Karpas-422 (cell line): ENCODE measurements around the gene SLC26A6. TPM values are rescaled to one million over a fixed set of nuclear protein-coding genes. Genes with fewer than 3 reads are reported as not detected.

Source experiments
- DNase-seq: peaks from one replicate; pipeline ENCODE4 v3.0.0-alpha.2; 2015
- H2AFZ ChIP-seq: fragments of 200-600 bp; sonication (generic); 2 replicates; pipeline ENCODE4 v1.6.1; 2014; ENCODE audit warnings: antibody characterized with exemption, low read length, mixed read lengths
- H3K27ac ChIP-seq: fragments of 200-600 bp; sonication (generic); 2 replicates; pipeline ENCODE4 v1.5.1; 2014; ENCODE audit warnings: mild to moderate bottlenecking, low read length, moderate library complexity
- H3K27me3 ChIP-seq: fragments of 200-600 bp; sonication (generic); 2 replicates; pipeline ENCODE4 v1.6.1; 2014; ENCODE audit warnings: low read length, mixed read lengths
- H3K36me3 ChIP-seq: fragments of 200-600 bp; sonication (generic); 2 replicates; pipeline ENCODE4 v1.6.1; 2014; ENCODE audit warnings: low read length, mixed read lengths; ENCODE audit not compliant: insufficient read depth
- H3K4me1 ChIP-seq: fragments of 200-600 bp; sonication (generic); 2 replicates; pipeline ENCODE4 v1.6.1; 2014; ENCODE audit warnings: mild to moderate bottlenecking, low read length, mixed read lengths
- H3K4me2 ChIP-seq: fragments of 200-600 bp; sonication (generic); 2 replicates; pipeline ENCODE4 v1.6.1; 2014; ENCODE audit warnings: low read length, low read depth, mild to moderate bottlenecking; ENCODE audit not compliant: poor library complexity, severe bottlenecking
- H3K4me3 ChIP-seq: fragments of 200-600 bp; sonication (generic); 2 replicates; pipeline ENCODE4 v1.5.1; 2014; ENCODE audit warnings: mild to moderate bottlenecking, antibody characterized with exemption, low read length, mixed read lengths
- H3K79me2 ChIP-seq: fragments of 200-600 bp; sonication (generic); 2 replicates; pipeline ENCODE4 v1.6.1; 2014; ENCODE audit warnings: mild to moderate bottlenecking, low read length, mixed read lengths
- H3K9ac ChIP-seq: fragments of 200-600 bp; sonication (generic); 2 replicates; pipeline ENCODE4 v1.6.0; 2014; ENCODE audit warnings: low read length
- H3K9me2 ChIP-seq: fragments of 200-600 bp; sonication (generic), shearing (Covaris generic); replicated peaks from 2 replicates; pipeline ENCODE4 v1.6.0; 2014; ENCODE audit warnings: mild to moderate bottlenecking, low read length, moderate library complexity; ENCODE audit not compliant: insufficient read depth
- H3K9me3 ChIP-seq: fragments of 300-700, 200-600 bp; sonication (generic); 2 replicates; pipeline ENCODE4 v1.6.1; 2014; ENCODE audit warnings: low read length, mixed read lengths
- H4K20me1 ChIP-seq: fragments of 200-600 bp; sonication (generic); 2 replicates; pipeline ENCODE4 v1.6.1; 2014; ENCODE audit warnings: mild to moderate bottlenecking, antibody characterized with exemption, low read length, low read depth; ENCODE audit not compliant: insufficient read depth
- total RNA-seq: library from RNA; depleted of rRNA; stranded (reverse); fragments of >200 nt; shearing (Covaris generic); gene quantifications from 2 replicates; pipeline ENCODE4 v1.2.3, GENCODE V29; 2014; ENCODE audit warnings: low replicate concordance

The SLC26A6 gene
- total RNA-seq, 1 experiment from 2014 or later = 52.7 TPM

GRCh38 chr3:48655606-48656005, 20.3 kb upstream of the SLC26A6 start:
- Histone ChIP-seq H3K27ac (peak overlapping the region; percentile 38; the same call in 1 of the 2 replicates), H3K36me3 (no peaks in the 10 kb centered on the region), H3K4me1 (peaks cover 21% of the 10 kb centered on the region), H3K4me3 (peak overlapping the region; percentile 71; the same call in 1 of the 2 replicates), H3K4me2 (peak overlapping the region; percentile 73), H4K20me1 (no peaks in the 10 kb centered on the region), H3K27me3 (no peaks in the 10 kb centered on the region), H3K79me2 (no peaks in the 10 kb centered on the region), H2AFZ (peak overlapping the region; percentile 23; the same call in 1 of the 2 replicates), H3K9ac (peak overlapping the region; percentile 63), H3K9me3 (no peaks in the 10 kb centered on the region), H3K9me2 (no peaks in the 10 kb centered on the region)
- DNase-seq = peak; percentile 85

- H3K4me2 ChIP-seq = peak overlapping the region; percentile 73
- DNase-seq = no peak
- H3K36me3 ChIP-seq = no peaks in the 10 kb centered on the region
- H3K9me2 ChIP-seq = no peaks in the 10 kb centered on the region
- H3K4me3 ChIP-seq = peak overlapping the region; percentile 71; the same call in 1 of the 2 replicates
- H3K9me3 ChIP-seq = no peaks in the 10 kb centered on the region
- no peak overlapping the region for H3K27ac ChIP-seq
- H4K20me1 ChIP-seq = no peaks in the 10 kb centered on the region
- H2AFZ ChIP-seq = peak overlapping the region; percentile 23; the same call in 1 of the 2 replicates
- no peaks in the 10 kb centered on the region for H3K79me2 ChIP-seq
- H3K4me1 ChIP-seq = peaks cover 21% of the 10 kb centered on the region
- H3K9ac ChIP-seq = peak overlapping the region; percentile 63
- H3K27me3 ChIP-seq = no peaks in the 10 kb centered on the region
These were observed 19.8 kb upstream of the SLC26A6 start for GRCh38 chr3:48655063-48655462.

- Histone ChIP-seq H2AFZ (no peak overlapping the region), H3K9me3 (no peaks in the 10 kb centered on the region), H3K9me2 (no peaks in the 10 kb centered on the region), H3K27me3 (no peaks in the 10 kb centered on the region), H3K4me2 (no peak overlapping the region), H3K9ac (no peak overlapping the region), H3K4me3 (no peak overlapping the region), H3K36me3 (no peaks in the 10 kb centered on the region), H3K79me2 (no peaks in the 10 kb centered on the region), H4K20me1 (no peaks in the 10 kb centered on the region), H3K4me1 (peaks cover 21% of the 10 kb centered on the region), H3K27ac (no peak overlapping the region)
- DNase-seq = no peak
These were observed 17.9 kb upstream of the SLC26A6 start for GRCh38 chr3:48652923-48653715.

GRCh38 chr3:48651771-48652170, 16.5 kb upstream of the SLC26A6 start:
- H3K79me2 ChIP-seq = no peaks in the 10 kb centered on the region
- H2AFZ ChIP-seq = no peak overlapping the region
- no peak for DNase-seq
- H3K9ac ChIP-seq = no peak overlapping the region
- no peaks in the 10 kb centered on the region for H3K9me3 ChIP-seq
- H3K4me2 ChIP-seq = no peak overlapping the region
- H3K27me3 ChIP-seq = no peaks in the 10 kb centered on the region
- peaks cover 21% of the 10 kb centered on the region for H3K4me1 ChIP-seq
- H3K9me2 ChIP-seq = no peaks in the 10 kb centered on the region
- H3K27ac ChIP-seq = no peak overlapping the region
- H3K36me3 ChIP-seq = no peaks in the 10 kb centered on the region
- no peak overlapping the region for H3K4me3 ChIP-seq
- no peaks in the 10 kb centered on the region for H4K20me1 ChIP-seq

DNA sequence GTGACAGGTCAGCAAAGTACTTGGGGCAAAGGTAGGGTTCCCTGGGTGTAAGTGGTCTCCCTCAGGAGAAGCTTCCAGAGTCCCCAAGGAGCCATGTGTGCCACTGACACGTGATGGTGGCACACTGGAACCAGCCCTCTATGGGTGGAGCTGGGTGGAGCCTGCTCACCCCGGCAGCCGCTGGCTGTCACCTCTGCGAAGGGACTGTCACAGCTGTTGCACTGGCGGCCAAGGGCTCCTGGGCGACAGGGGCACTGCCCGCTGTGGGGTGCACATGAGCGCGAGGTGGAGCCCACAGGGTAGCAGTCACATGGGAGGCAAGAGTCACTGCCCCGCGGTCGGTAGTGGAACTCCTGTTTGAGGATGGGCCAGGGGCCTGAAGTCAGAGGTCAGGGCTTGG, 15.5 kb upstream of the SLC26A6 start:
- H3K4me1 ChIP-seq = peaks cover 13% of the 10 kb centered on the region
- no peaks in the 10 kb centered on the region for H3K36me3 ChIP-seq
- no peak overlapping the region for H3K27ac ChIP-seq
- no peak overlapping the region for H3K4me3 ChIP-seq
- H3K9me2 ChIP-seq = no peaks in the 10 kb centered on the region
- no peak overlapping the region for H3K9ac ChIP-seq
- H3K79me2 ChIP-seq = no peaks in the 10 kb centered on the region
- no peak overlapping the region for H2AFZ ChIP-seq
- H3K27me3 ChIP-seq = no peaks in the 10 kb centered on the region
- DNase-seq = no peak
- H3K9me3 ChIP-seq = no peaks in the 10 kb centered on the region
- H4K20me1 ChIP-seq = no peaks in the 10 kb centered on the region
- no peak overlapping the region for H3K4me2 ChIP-seq

DNA sequence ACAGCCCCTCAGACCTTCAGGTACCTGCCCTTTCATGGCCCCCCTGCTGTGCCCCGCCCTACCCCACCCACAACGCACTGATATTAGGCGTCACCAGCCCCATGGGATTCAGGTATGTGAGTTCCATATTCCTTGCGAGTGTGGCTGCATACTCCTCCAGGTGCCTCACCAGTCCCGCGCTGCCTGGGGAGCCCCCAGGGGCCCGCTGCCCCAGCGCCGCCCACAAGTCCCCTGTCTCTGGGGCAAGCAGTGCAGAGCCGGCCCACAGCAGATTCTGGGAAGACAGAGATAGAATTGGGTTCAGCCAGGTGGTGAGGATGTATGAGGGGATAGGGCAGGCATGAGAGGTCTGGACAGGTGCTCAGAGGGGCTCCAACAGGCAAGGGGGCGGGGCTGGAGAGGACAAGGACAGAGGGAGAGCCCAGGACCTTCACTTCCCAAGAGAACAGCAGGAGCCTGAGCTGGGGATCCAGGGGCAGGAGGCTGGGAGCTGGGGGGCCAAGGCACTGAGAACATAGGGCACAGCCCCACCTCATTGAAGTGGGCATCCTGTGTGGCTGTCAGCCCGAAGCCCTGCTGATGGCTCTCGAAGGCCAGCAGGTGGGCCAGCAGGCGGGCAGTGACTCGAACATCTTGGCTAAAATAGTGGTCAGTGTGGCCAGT, 13.1 kb upstream of the SLC26A6 start:
- Histone ChIP-seq H3K9ac (no peak overlapping the region), H3K36me3 (no peaks in the 10 kb centered on the region), H3K9me3 (no peaks in the 10 kb centered on the region), H3K27ac (no peak overlapping the region), H3K79me2 (no peaks in the 10 kb centered on the region), H3K27me3 (no peaks in the 10 kb centered on the region), H3K4me2 (no peak overlapping the region), H3K9me2 (no peaks in the 10 kb centered on the region), H2AFZ (no peak overlapping the region), H3K4me1 (0 out of 2 replicates have a peak, but pooled peaks cover 3% of the 10 kb centered on the region), H3K4me3 (no peak overlapping the region), H4K20me1 (no peaks in the 10 kb centered on the region)
- no peak for DNase-seq

- H4K20me1 ChIP-seq = no peaks in the 10 kb centered on the region
- H3K4me2 ChIP-seq = no peak overlapping the region
- no peaks in the 10 kb centered on the region for H3K9me2 ChIP-seq
- DNase-seq = no peak
- no peak overlapping the region for H3K27ac ChIP-seq
- H3K36me3 ChIP-seq = no peaks in the 10 kb centered on the region
- no peak overlapping the region for H2AFZ ChIP-seq
- no peaks in the 10 kb centered on the region for H3K27me3 ChIP-seq
- H3K9me3 ChIP-seq = no peaks in the 10 kb centered on the region
- no peaks in the 10 kb centered on the region for H3K79me2 ChIP-seq
- 0 out of 2 replicates have a peak, but pooled peaks cover 3% of the 10 kb centered on the region for H3K4me1 ChIP-seq
- H3K9ac ChIP-seq = no peak overlapping the region
- H3K4me3 ChIP-seq = no peak overlapping the region
These were observed 12.5 kb upstream of the SLC26A6 start for GRCh38 chr3:48647714-48648113.

- Histone ChIP-seq H3K9ac (no peak overlapping the region), H3K79me2 (no peaks in the 10 kb centered on the region), H3K36me3 (no peaks in the 10 kb centered on the region), H3K4me3 (no peak overlapping the region), H3K27ac (no peak overlapping the region), H3K4me1 (no peaks in the 10 kb centered on the region), H3K9me2 (no peaks in the 10 kb centered on the region), H3K27me3 (no peaks in the 10 kb centered on the region), H3K4me2 (no peak overlapping the region), H3K9me3 (no peaks in the 10 kb centered on the region), H2AFZ (no peak overlapping the region), H4K20me1 (no peaks in the 10 kb centered on the region)
- DNase-seq = no peak
These were observed 9.9 kb upstream of the SLC26A6 start for GRCh38 chr3:48644898-48645760.
